A549 (cell line): Measurements from ENCODE around the gene CELF3.

Experiments
- HDAC2 ChIP-seq: fragments of 200-600 bp; sonication (generic); IDR thresholded peaks from 2 replicates; pipeline ENCODE4 v1.6.1; 2016
- POLR2A ChIP-seq: IDR thresholded peaks from 2 replicates; pipeline ENCODE4 v1.6.1; 2012; ENCODE audit warnings: mild to moderate bottlenecking, low read length

DNA sequence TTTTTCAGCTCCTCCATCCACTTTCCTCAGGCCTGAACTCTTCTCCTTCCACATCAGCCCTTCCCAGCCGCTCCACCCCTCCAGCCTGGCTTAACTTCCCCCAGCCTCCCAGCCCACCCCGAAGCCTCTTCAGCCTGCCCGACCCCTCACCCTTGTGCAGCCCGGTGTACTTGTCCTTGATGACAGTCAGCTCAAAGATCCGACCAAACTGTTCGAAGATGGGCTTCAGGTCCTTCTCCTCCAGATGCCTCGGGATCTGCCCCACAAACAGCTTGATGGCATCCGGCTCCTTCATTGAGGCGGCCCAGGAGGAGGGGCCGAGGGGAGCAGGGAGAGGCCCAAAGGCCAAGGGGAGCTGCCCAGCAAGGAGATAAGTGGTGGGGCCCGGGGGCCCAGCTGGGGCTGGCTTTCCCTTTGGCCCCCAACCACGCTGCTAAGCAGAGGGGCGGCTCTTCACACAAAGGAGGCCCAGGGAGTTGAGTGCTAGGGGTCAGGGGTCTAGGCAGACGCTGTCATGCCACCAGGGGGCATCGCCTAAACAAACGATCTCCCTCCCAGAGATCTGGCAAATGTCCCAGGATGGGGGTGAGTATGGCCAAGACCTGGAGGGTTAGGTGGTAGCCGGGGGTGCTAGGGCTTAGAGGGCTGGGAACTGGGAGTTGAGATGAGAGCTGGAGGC lies 738 bp downstream of the CELF3 start:
- TF ChIP-seq POLR2A (no peak), HDAC2 (no peak)
